SJCRH30 (cell line): ENCODE results near the gene THYN1. TPM values are rescaled to one million over a fixed set of nuclear protein-coding genes. Genes with fewer than 3 reads are reported as not detected.

ENCODE experiments used
- total RNA-seq: library from RNA; depleted of rRNA; stranded (reverse); fragments of >200 nt; shearing (Covaris generic); gene quantifications from 2 replicates; pipeline ENCODE4 v1.2.3, GENCODE V29; 2014; rRNA removed

Gene THYN1
- total RNA-seq, 1 experiment from 2014 or later, result 88.0 TPM

Other genes starting within 250 kb of the THYN1 start
- gene JAM3, start 184.3 kb downstream of the THYN1 start, total RNA-seq, result 152 and 155 TPM in 2 replicates
- 71.2 and 75.7 TPM in 2 replicates for gene NCAPD3, start 29.4 kb downstream of the THYN1 start, total RNA-seq
- 38.2 and 39.1 TPM in 2 replicates for gene VPS26B, start 28.7 kb downstream of the THYN1 start, total RNA-seq
- 31.3 and 32.3 TPM in 2 replicates for gene ACAD8, start 216 bp upstream of the THYN1 start, total RNA-seq
- not detected in 2 replicates for gene GLB1L3, start 23.0 kb upstream of the THYN1 start, total RNA-seq
- not detected in 2 replicates for gene GLB1L2, start 78.6 kb upstream of the THYN1 start, total RNA-seq
- gene B3GAT1, start 158.9 kb upstream of the THYN1 start, total RNA-seq, result not detected in 2 replicates